ENCODE results near the gene FAM186B. TPM values are rescaled to one million over a fixed set of nuclear protein-coding genes. Genes with fewer than 3 reads are reported as not detected.

Gene FAM186B
- total and polyA plus RNA-seq, 2 of the 13 experiments (the other 11 are each of a cell fraction or from before 2014, with no cell fraction given), result 0.07 to 0.20 TPM

GRCh38 chr12:49580572-49581535 lies 24.6 kb downstream of the FAM186B start (continued):
- TF ChIP-seq, protein P1, sequence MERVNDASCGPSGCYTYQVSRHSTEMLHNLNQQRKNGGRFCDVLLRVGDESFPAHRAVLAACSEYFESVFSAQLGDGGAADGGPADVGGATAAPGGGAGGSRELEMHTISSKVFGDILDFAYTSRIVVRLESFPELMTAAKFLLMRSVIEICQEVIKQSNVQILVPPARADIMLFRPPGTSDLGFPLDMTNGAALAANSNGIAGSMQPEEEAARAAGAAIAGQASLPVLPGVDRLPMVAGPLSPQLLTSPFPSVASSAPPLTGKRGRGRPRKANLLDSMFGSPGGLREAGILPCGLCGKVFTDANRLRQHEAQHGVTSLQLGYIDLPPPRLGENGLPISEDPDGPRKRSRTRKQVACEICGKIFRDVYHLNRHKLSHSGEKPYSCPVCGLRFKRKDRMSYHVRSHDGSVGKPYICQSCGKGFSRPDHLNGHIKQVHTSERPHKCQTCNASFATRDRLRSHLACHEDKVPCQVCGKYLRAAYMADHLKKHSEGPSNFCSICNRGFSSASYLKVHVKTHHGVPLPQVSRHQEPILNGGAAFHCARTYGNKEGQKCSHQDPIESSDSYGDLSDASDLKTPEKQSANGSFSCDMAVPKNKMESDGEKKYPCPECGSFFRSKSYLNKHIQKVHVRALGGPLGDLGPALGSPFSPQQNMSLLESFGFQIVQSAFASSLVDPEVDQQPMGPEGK (CRISPR knock-in tag; IDR thresholded peaks at IDR 0.05), result 0 out of 2 replicates have a peak, but pooled peaks have one; percentile 33
- TF ChIP-seq ATAD3A (CRISPR knock-in tag; IDR thresholded peaks at IDR 0.05) (no peak), ZNF703 (CRISPR knock-in tag; IDR thresholded peaks at IDR 0.05; ENCODE audit: borderline replicate concordance) (no peak), ZKSCAN1 (IDR thresholded peaks at IDR 0.05; ENCODE audit: low read length) (no peak), HNRNPL (IDR thresholded peaks at IDR 0.05; ENCODE audit: low read depth, low read length) (no peak), MXD4 (CRISPR knock-in tag; IDR thresholded peaks at IDR 0.05) (no peak), ZNF883 (CRISPR knock-in tag; IDR thresholded peaks at IDR 0.05; ENCODE audit: not compliant biosample characterization) (no peak), PBX2 (CRISPR knock-in tag; IDR thresholded peaks at IDR 0.05) (peak; percentile 64), ZBTB39 (CRISPR knock-in tag; IDR thresholded peaks at IDR 0.05) (no peak), ZNF230 (CRISPR knock-in tag; IDR thresholded peaks at IDR 0.05) (no peak), POLR2AphosphoS5 (IDR thresholded peaks at IDR 0.05; ENCODE audit: low read depth, low read length) (no peak), TEAD2 (CRISPR knock-in tag; IDR thresholded peaks at IDR 0.05) (no peak), IKZF4 (CRISPR knock-in tag; IDR thresholded peaks at IDR 0.05; ENCODE audit: borderline replicate concordance, low read depth, not compliant biosample characterization) (no peak), ZNF543 (CRISPR knock-in tag; IDR thresholded peaks at IDR 0.05) (no peak), PHF20 (CRISPR knock-in tag; IDR thresholded peaks at IDR 0.05) (no peak), ZSCAN25 (CRISPR knock-in tag; IDR thresholded peaks at IDR 0.05) (no peak), HOXA3 (CRISPR knock-in tag; IDR thresholded peaks at IDR 0.05) (no peak)
- TF ChIP-seq, protein P2, sequence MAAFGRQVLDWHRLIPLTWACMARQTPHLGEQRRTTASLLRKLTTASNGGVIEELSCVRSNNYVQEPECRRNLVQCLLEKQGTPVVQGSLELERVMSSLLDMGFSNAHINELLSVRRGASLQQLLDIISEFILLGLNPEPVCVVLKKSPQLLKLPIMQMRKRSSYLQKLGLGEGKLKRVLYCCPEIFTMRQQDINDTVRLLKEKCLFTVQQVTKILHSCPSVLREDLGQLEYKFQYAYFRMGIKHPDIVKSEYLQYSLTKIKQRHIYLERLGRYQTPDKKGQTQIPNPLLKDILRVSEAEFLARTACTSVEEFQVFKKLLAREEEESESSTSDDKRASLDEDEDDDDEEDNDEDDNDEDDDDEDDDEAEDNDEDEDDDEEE (CRISPR knock-in tag; IDR thresholded peaks at IDR 0.05), result no peak
- TF ChIP-seq, protein P3, sequence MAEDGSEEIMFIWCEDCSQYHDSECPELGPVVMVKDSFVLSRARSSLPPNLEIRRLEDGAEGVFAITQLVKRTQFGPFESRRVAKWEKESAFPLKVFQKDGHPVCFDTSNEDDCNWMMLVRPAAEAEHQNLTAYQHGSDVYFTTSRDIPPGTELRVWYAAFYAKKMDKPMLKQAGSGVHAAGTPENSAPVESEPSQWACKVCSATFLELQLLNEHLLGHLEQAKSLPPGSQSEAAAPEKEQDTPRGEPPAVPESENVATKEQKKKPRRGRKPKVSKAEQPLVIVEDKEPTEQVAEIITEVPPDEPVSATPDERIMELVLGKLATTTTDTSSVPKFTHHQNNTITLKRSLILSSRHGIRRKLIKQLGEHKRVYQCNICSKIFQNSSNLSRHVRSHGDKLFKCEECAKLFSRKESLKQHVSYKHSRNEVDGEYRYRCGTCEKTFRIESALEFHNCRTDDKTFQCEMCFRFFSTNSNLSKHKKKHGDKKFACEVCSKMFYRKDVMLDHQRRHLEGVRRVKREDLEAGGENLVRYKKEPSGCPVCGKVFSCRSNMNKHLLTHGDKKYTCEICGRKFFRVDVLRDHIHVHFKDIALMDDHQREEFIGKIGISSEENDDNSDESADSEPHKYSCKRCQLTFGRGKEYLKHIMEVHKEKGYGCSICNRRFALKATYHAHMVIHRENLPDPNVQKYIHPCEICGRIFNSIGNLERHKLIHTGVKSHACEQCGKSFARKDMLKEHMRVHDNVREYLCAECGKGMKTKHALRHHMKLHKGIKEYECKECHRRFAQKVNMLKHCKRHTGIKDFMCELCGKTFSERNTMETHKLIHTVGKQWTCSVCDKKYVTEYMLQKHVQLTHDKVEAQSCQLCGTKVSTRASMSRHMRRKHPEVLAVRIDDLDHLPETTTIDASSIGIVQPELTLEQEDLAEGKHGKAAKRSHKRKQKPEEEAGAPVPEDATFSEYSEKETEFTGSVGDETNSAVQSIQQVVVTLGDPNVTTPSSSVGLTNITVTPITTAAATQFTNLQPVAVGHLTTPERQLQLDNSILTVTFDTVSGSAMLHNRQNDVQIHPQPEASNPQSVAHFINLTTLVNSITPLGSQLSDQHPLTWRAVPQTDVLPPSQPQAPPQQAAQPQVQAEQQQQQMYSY (CRISPR knock-in tag; IDR thresholded peaks at IDR 0.05), result no peak
